Fibroblast of mammary gland (primary cell): ENCODE measurements around the gene PIGT.

Source experiments
- DNase-seq: peaks from one replicate; pipeline ENCODE4 v3.0.0-alpha.2; 2010; ENCODE audit warnings: low read depth
- H3K4me3 ChIP-seq: 2 replicates; pipeline ENCODE4 v1.5.1; 2011; ENCODE audit warnings: low read depth, mild to moderate bottlenecking, low read length, moderate library complexity; ENCODE audit not compliant: control insufficient read depth
- CTCF ChIP-seq: conservative IDR thresholded peaks from 2 replicates; pipeline ENCODE4 v1.5.1; 2011; ENCODE audit warnings: low read depth, low read length, inconsistent platforms; ENCODE audit not compliant: control insufficient read depth, insufficient read depth

The PIGT gene

GRCh38 chr20:45415822-45416637 lies at the start of gene PIGT:
PIGT (plus strand) TSS chr20:45416141; CDS start chr20:45416157, 16 bp downstream.
- TF ChIP-seq CTCF: no peak
- peak within 1 kb of the TSS; percentile 89 for H3K4me3 ChIP-seq
- DNase-seq: peak; percentile 68

GRCh38 chr20:45366192-45366591 lies 49.7 kb upstream of the PIGT start:
- TF ChIP-seq CTCF: no peak
- H3K4me3 ChIP-seq: no peak overlapping the region
- DNase-seq: no peak

- DNase-seq: no peak
- TF ChIP-seq CTCF: no peak
- H3K4me3 ChIP-seq: no peak overlapping the region
Measured at GRCh38 chr20:45366631-45367030, 49.3 kb upstream of the PIGT start.

GRCh38 chr20:45367126-45367525 lies 48.8 kb upstream of the PIGT start:
- no peak overlapping the region for H3K4me3 ChIP-seq
- DNase-seq: no peak
- no peak for TF ChIP-seq CTCF

GRCh38 chr20:45368221-45368980 lies 47.5 kb upstream of the PIGT start:
- no peak for TF ChIP-seq CTCF
- DNase-seq: no peak
- H3K4me3 ChIP-seq: no peak overlapping the region

- H3K4me3 ChIP-seq: no peak overlapping the region
- no peak for DNase-seq
- no peak for TF ChIP-seq CTCF
Measured at GRCh38 chr20:45370571-45371160, 45.3 kb upstream of the PIGT start.
